Epidermal melanocyte (primary cell): ENCODE results near the gene SH3RF3.

Experiments used
- DNase-seq: peaks from one replicate; pipeline ENCODE4 v3.0.0; 2011; ENCODE audit warnings: low spot score; ENCODE audit not compliant: insufficient read length

SH3RF3 gene

DNA sequence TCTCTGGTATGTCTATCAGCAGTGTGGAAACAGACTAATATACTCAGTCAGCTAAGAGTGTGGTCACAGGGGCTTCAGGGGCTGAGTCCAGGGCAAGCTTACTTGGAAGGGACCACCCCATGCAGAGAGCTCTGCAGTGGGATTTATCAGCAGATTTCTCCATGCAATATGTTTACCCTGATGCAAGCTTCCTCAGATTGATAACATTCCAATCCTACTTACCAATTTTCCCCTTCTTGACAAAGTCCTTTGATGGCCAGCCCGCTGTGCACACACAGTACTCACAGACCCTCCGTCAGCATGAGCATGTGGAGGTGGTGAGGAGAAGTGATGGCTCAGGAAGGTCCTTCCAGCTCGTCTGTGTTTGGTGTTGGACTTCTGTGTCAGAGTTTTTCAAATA, 51.8 kb downstream of the SH3RF3 start:
- DNase-seq: no peak

DNA sequence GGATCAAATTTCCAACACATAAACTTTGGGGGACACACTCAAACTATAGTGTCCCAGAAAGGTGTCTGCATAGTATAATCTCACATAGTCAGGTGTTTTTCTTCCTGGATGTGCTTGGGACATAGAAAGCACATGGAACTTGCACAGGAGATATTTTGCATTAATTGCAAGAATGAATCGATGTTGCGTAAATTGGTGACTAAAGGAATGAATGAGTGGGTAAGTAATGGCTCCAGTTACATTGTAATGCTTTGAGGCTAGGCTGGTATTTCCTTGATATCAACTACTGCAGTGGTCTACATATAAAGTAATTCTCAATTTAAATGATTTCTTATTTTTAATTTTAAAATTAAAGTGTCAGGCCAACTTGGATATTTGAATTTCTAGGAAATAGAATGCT, 53.4 kb downstream of the SH3RF3 start:
- no peak for DNase-seq

DNA sequence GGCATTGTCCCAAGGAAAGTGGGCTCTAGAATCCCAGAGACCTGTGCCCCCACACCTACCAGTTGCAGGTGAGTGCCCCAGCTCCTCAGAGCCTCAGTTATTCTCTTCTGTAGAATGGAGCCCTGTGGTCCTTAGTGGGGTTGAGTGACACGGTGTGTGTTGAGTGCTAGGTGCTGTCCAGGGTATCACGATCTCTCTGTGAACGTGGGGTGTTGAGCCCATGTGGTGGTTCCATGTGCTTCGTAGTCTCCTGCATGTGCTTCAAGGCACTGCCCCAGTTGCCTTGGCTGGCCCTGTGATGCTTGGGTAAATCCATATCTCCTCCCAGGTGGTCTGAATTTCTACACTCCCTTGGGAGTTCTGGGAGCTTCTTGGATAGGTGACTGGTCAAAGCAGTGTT, 54.9 kb downstream of the SH3RF3 start:
- DNase-seq: no peak

DNA sequence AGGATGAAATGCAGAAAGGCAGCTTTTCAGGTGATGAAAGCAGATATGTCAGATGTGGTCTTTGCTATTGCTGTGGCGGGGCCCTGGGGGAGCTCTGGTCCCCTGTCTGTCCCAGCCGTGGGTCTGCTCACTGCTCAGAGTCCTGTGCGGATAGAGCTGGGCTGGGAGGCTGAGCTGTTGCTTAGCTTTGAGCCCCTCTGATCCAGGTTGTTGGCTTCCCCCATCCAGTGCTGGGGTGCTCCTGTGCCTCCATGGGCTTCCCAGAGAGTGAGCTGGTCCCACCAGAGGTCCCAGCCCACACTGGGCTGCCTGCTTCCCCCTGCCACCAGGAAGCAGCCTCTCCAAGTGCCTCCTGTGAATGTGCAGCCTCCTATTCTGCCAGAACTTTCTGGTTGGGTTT, 55.4 kb downstream of the SH3RF3 start:
- DNase-seq: no peak

DNA sequence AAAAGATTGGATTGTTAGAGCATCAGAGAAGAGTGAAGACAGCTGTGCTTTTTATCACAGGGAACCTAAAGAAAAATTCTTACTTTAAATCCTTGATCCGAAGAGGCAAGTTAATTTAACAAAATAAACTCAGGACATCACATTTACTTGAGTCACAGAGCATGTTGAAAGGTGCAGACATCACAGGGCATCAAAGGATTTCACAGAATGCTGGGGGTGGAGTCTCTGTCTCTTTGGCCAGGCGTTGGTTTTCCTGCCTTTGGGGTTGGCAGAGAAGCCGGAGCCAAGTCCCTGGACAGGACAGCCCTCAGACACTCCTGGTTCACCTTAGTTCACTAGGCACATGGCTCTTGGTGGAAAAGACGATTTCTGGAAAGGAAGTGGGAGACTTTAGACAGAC, 56.3 kb downstream of the SH3RF3 start:
- no peak for DNase-seq

DNA sequence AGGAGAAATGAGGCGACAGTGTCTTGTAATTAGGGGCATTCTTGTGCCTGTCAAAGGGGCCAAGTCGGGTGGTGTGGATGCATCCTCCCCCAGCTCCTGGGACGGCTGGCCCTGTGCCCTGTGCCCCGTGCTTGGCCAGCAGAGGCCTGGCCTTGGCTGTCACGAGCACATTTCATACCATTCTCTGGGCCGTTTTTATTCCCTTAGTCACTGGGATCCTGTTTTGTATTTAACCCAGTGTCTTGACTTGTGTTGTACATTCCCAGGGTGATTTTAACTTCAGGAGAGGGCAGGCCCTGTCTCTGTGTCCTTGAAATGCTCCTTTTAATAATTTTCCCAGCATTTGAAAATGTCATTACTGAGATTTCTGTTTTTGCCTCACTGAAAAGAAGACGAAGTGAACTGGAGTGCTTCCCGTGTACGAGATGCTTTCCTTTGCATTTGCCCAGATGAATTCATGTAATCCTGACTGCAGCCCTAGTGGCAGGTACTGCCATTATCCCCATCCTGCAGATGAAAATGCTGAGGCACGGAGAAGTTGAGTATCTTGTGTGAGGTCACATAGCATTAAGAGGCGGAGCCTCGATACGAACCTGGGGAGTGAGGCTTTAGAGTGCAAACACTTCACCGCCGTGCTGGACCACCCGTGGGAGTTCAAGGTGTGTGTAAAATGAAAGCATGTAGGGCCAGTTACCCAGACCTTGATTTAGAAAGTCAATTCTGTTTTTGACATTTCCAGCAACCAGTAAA, 57.0 kb downstream of the SH3RF3 start:
- DNase-seq: no peak

DNA sequence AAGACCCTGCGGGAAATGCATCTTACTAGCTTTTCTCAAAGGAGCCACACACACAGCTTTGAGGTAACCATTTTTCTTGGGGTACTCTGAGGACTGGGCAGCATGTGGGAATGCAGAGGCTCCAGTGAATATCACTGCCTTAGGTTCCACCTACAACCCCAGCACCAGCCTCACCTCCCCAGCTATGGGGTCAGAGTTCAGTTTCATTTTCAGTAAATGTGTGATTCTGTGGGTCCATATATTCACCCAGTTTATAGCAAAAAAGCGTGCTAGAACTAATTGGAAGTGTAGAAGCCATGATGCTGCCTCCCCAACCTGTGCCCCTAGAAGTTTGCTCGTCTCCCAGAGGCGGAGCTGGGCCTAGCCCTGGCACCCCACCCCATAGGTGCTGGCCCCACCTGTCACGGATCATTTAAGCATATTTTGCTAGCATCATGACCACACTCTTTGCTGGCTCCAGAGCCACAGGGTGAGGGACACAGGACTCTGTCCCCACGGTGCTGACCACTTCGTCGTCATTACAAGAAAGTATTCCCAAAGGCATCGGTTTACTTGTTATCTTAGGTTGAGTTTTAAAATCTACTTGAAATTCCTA, 57.7 kb downstream of the SH3RF3 start:
- no peak for DNase-seq

DNA sequence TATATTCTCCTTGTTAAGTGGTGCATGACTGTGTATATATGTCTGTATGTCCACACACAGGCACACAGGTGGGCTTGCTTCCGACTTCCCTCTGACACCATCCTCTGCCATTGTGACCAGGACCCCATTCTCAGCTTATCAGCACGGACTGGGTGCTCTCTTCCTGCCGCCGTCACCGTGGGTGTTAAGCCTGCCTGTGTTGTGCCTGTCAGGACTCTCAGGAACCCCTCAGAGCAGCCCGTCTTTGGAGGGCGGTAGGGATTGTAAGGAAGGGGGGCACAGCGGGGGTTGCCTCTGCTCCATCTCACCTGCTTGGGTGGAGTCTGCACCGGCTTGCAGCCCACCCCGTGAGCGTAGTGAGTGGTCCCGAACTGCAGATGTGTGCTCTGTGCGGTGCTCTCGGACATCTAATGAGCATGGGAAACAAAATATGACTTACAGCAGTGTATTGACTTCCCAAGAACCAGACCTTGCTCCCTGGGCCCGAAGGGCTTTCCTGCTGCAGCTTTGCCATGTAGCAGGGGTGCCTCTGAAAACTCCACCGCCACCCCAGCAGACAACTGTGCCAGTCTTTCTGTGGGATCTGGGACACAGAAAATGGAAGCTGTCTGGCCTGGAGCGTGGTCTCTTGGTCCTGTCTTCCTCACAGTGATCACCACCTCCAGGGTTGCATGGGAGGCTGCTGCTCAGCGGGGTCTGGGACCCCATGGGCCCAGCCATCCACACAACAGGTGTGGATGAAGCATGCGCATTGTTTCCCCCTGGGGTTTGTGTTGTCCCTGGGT, 58.9 kb downstream of the SH3RF3 start:
- DNase-seq: no peak

DNA sequence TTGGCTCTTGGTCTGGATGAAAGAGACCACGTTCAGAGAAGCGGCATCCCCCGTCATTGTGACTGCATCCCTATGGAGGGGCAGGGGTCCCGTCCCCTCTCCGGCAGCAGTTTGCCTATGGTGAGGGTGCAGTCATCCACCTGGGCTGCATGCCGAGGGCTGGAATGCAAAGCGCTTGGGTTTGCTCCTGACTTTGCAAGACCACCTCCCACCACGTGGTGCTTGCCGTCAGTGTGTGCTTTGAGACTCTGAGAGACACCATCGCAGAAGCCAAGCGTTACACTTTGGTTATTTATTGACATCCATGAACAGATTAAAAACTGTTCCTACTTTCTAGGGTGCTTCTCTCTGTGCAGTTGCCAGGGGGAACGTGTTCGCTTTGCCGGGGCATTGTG, 59.5 kb downstream of the SH3RF3 start:
- DNase-seq: no peak

DNA sequence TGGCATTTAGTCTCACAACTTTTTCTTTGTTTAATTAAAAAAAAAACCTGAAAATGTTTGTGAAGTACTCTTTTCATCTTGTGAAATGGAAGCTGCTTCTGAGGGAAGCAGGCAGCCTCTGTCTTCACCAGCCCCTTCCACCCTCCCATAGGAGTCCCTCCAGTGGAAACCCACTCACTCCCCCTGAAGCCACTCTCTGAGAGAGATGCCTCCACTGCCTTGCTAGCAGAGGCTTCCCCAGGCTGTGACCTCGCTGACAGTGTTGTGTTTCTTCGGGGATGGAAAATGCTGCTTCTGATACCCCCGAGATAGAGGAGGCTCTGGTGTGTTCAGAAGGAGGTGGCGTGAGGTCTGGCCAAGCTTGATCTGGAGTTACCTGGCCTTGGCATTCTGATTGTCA, 59.9 kb downstream of the SH3RF3 start:
- DNase-seq: no peak

DNA sequence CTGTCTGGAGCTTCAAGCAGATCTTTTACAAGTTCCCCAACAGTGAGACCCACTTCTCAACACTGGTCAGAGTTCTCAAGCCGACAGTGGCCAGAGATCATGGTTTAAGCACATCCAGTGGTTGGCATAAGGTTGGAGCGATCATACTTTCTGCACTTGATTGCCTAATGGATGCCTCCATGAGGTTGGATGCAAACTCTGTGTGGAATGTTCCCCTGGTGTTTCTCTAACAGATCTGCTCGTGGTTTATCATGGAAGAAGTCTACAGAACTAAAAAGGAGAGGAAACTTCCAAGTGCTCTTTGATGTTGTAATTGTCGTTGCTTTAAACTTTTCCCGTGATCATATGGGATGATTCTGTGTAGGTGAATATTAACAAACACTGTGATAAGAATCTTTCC, 60.7 kb downstream of the SH3RF3 start:
- no peak for DNase-seq

DNA sequence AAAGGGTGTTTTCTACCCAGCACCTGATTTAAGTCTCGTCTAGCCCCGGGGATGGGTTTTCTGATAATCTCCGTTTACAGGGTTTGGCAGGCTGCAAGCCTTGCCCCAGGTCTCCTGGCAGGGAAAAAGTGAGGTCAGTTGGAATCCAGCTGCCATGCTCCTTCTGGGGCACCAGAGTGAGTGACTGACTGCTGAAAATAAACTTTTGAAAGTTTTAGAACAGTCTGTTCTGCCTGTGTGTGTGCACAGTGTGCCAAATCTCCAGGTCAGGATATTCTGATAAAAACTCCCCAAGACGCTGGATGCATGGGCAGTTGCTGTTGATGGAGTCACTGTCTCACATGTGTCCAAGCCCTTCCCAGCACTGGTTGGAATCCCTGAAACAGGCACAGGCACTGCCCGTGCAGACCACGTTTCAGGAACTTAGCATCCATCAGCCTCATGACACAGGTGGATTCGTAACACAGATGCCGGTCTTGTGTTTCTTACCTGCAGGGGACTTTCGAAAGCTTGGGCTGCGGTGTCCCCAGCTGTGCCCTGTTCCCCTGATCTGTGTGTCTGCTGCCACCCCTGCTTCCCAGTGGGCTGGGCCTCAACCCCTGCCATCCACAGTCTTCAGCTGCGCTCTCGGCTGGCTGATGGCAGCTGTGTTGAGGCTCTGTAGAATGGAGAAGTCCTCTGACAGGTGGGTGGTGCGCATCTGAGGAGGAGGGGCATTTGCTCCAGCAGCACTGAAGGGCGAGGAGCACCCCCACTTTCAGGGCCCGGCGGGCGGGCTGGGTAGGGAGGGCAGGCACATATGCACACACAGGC, 65.0 kb downstream of the SH3RF3 start:
- DNase-seq: no peak

DNA sequence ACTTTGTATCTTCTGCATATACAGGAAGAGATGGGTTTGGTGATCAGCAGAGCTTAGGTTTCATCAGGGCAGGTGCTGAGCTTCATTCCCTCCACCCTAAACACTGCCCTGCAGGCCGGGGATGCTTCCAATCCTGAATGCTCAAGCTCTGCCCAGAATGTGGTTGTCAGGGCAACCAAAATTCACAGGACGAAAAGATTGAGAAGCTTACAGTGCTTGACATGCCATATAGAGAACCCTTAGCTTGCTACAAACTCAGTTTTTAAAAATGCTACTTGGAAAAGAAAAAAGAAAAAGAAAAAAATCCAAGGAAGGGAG, 65.6 kb downstream of the SH3RF3 start:
- no peak for DNase-seq

DNA sequence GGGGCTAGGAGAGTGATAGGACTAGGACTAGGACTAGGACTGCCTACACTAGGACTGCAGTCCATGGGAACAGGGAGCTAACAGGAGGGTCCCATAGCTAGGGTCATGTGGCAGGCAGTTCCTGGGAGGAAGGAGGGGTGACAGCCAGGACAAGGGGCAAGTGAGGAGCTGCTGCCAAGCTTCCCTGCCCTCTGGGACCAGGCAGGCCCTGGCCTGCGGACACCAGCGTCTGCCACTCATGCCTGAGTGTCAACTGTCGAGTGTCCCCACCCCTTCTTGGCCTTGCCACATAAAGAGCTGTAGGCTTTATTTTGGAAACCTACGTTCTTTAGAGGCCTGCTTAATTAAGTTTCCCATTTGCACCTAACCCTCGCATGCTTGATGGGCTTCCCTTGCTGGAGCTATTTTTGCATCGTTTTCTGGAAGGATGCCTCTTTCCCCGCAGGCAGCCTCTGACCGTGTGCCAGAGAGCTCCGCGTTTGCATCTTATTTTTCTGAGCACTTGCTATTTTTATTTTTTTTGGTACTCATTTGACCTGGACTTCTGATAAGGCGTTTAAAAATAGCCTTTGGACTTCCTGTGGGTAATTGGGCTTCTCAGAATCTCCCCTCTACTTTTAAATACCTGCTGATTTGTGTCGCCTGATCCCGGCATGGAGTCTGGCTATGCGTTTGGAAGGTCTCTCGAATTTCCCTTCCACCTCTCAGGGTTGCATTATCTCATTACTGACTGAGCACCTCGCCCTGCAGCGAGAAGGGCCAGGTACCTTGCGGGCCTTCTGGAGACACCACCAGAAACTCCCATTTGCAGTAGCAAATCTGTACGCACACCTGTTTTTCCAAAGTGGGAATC, 66.4 kb downstream of the SH3RF3 start:
- DNase-seq: no peak

DNA sequence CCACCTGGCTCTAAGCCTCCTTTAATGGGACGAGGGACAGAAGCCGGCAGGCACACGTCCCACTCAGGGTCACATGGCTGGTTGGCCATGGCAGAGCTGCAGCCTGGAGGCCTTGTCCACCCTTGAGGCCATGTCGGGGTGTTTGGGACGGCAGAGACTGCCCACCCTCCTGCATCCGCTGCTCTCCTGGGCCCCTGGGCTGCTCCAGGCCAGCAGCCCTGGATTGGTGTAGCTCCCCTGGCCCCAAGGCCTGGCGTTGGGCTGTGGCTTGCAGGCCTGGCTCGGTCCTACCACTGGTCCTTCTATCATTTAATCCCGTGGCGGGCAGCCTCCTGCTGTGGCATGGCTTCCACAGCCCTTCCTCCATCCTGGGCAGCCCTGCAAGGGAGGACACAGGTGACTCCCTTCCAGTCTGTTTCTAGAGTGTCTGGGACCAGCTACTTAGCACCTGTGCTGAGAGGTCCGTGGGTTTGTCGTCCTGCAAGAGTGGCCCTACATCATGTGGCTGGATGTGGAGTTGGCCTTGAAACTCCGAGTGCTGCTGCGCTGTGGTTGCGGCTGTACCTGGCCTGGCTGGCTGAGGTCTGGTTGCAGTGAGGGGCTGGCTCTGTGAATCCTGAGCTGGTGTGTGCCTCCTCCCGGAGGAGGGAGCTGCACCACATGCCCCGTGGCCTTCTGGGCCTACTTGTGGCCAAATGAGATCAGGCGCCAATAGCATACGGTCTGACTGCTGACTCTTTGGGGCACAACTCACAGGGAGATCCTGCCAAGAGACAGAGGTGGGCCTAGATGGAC, 67.3 kb downstream of the SH3RF3 start:
- no peak for DNase-seq

DNA sequence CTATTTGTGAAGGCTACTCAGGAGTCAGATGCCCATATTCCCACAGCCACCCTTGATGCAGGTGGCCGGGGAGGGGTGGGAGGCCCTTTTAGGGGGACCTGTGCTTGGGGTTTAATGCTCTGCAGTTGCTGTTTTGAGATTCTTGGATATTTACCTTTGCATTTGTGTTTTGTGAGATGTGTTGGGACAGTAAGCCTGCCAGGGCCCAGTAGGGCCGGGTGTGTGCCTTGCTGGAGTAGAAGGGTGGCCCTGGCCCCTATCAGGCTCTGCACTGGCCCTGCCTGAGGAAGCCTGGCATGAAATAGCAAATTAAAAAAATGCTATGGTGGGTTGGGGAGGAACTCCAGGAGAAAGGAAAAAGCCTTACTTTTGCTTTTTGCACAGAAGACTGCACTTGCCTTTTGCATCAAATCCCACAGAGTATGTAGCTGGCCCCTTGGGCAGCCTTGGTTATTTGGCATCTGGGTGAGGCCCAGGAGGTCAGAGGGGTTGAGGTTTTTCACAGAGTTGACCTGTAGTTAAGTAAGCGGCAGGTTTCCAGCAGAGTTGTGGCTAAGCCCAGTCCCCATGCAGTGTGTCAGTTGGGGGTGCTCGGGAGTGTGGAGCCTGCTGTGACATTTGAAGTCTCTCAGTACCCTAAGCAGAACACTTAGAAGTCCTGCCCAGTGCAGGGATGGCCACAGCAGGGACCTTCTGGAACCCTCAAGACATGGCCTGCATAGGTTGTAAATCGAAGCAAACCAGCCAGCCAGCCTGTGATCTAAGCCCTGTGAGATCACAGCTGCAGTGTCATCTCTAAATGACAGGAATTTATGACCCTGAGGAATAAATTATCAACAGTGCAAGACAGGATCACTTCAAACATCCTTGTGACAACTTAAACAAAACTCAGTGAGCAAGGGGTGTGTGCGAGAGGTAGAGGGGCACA, 68.8 kb downstream of the SH3RF3 start:
- DNase-seq: no peak

DNA sequence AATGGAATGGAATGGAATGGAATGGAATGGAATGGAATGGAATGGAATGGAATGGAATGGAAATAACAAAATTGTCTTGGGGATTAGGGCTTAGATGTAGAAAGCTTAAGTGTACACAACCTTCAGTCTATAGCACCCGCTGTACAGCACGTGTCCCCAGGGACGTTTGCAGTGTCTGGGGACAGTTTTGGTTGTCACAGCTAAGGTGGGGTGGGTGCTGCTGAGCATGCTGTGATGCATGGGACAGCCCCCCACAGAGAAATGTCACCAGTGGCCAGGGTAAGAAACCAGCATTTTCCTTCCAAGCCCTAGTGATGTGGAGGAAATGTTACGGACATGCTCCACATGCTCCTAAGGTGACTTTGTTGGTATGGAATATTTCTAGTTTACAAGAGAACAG, 70.8 kb downstream of the SH3RF3 start:
- DNase-seq: no peak

DNA sequence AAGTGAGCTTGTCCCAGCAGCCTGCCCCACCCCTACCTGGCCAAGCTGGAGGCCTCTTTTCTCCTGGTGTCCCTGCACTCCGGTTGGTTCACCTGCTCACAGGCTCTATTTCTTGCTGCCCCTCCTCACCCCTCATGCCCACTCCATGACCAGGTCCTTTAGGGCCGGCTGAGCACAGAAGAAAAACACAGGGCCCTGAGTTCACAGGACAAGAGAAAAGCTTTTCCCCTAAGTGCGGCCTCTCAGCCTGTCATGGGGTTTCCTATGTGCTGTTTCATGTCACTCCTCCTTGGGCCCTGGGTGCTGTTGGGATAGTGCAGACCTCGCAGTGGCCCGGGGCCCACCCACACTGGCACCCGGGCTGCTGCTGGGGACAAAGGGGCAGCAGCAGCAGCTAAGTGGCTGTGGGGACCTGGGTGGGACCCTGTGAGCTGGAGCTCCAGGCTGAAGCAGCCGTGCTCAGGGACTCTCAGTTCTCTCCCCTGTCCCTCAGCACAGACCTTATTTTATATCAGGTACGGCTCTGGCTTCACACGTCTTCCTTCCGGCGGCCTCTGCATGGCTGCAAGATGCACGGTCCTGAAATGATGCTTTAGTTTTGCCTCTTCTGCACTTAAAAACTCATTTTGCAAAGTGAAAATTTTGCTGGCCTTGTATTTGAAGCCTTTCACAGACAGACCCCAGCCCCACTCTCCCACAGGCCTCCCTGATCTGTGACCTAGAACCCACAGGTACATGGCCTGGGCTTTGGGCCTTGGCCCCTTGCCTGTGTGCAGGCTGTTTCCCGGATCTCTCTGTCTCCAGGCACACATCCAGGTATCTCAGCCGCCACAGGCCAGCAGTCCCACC, 71.8 kb downstream of the SH3RF3 start:
- no peak for DNase-seq
